ENCODE measurements around the gene IPO13. TPM values are rescaled to one million over a fixed set of nuclear protein-coding genes. Genes with fewer than 3 reads are reported as not detected.
A peak's percentile ranks its signal among the peaks of the same experiment; 100 is the strongest.

IPO13 gene
- polyA plus RNA-seq, 4 donors: 32.2 to 48.9 (median 39.3) TPM

- DNase-seq (ENCODE audit: low read depth in 4 of 4, low spot score in 2 of 4): no peak
Measured at GRCh38 chr1:43982808-43983207, 36.1 kb downstream of the IPO13 start.

- DNase-seq (ENCODE audit: low read depth in 4 of 4, low spot score in 2 of 4): no peak
Measured at GRCh38 chr1:43983253-43983899, 36.6 kb downstream of the IPO13 start.

GRCh38 chr1:43984855-43985254, 38.1 kb downstream of the IPO13 start:
- no peak for DNase-seq (ENCODE audit: low read depth in 4 of 4, low spot score in 2 of 4)

- no peak for DNase-seq (ENCODE audit: low read depth in 4 of 4, low spot score in 2 of 4)
Measured at GRCh38 chr1:43985984-43986595, 39.3 kb downstream of the IPO13 start.

GRCh38 chr1:43986712-43987111, 40.0 kb downstream of the IPO13 start:
- DNase-seq (ENCODE audit: low read depth in 4 of 4, low spot score in 2 of 4): no peak

GRCh38 chr1:43987159-43987902, 40.6 kb downstream of the IPO13 start:
- DNase-seq (ENCODE audit: low read depth in 4 of 4, low spot score in 2 of 4): no peak

GRCh38 chr1:43990271-43991199, 43.8 kb downstream of the IPO13 start:
- DNase-seq (ENCODE audit: low read depth in 4 of 4, low spot score in 2 of 4): no peak

- DNase-seq (ENCODE audit: low read depth in 4 of 4, low spot score in 2 of 4): no peak
Measured at GRCh38 chr1:43991200-43991475, 44.4 kb downstream of the IPO13 start.

GRCh38 chr1:43991476-43992231, 44.9 kb downstream of the IPO13 start, which contains the start of gene CCDC24:
Gene CCDC24, plus strand, starts transcription at chr1:43991599. Its CDS starts 280 bp downstream, at chr1:43991879.
- peak in 1 of 4 donors; percentile 68 for DNase-seq (ENCODE audit: low read depth in 4 of 4, low spot score in 2 of 4)

GRCh38 chr1:43992232-43992995, 45.7 kb downstream of the IPO13 start:
- DNase-seq (ENCODE audit: low read depth in 4 of 4, low spot score in 2 of 4): no peak

GRCh38 chr1:43993206-43993914, 46.6 kb downstream of the IPO13 start:
- DNase-seq (ENCODE audit: low read depth in 4 of 4, low spot score in 2 of 4): no peak

GRCh38 chr1:43994071-43994470, 47.3 kb downstream of the IPO13 start:
- no peak for DNase-seq (ENCODE audit: low read depth in 4 of 4, low spot score in 2 of 4)

GRCh38 chr1:43994794-43995790, 48.3 kb downstream of the IPO13 start:
- DNase-seq (ENCODE audit: low read depth in 4 of 4, low spot score in 2 of 4): no peak

- no peak for DNase-seq (ENCODE audit: low read depth in 4 of 4, low spot score in 2 of 4)
Measured at GRCh38 chr1:43995984-43996732, 49.4 kb downstream of the IPO13 start.

- no peak for DNase-seq (ENCODE audit: low read depth in 4 of 4, low spot score in 2 of 4)
Measured at GRCh38 chr1:43996733-43997115, 50.0 kb downstream of the IPO13 start.

- DNase-seq (ENCODE audit: low read depth in 4 of 4, low spot score in 2 of 4): no peak
Measured at GRCh38 chr1:43997295-43997999, 50.7 kb downstream of the IPO13 start.

All from left renal cortex interstitium (tissue), 4 donors.